CD4-positive, CD25-positive, alpha-beta regulatory T cell (primary cell): ENCODE measurements around the gene FNDC1. TPM values are rescaled to one million over a fixed set of nuclear protein-coding genes. Genes with fewer than 3 reads are reported as not detected.
A peak's percentile ranks its signal among the peaks of the same experiment; 100 is the strongest.

Source experiments
- ATAC-seq, 2 donors: fragments of 150-1000 bp; cut with Tn5 transposase; one replicate each; pipeline ENCODE4 v1.10.0; 2021; ENCODE audit warnings: low read depth in 2 of 2, moderate number of reproducible peaks in 2 of 2, moderate library complexity in 1 of 2
- DNase-seq, 3 donors: peaks; one replicate each; pipeline versions ENCODE4 v3.0.0 to v3.0.0-alpha.2; 2012 to 2022; ENCODE audit warnings: mixed read lengths in 1 of 3
- H3K27ac ChIP-seq: one replicate; pipeline ENCODE4 v1.7.0; 2013; ENCODE audit warnings: mild to moderate bottlenecking, low read length; ENCODE audit not compliant: insufficient read depth, poor library complexity, severe bottlenecking
- H3K27me3 ChIP-seq: one replicate; pipeline ENCODE4 v1.7.0; 2013; ENCODE audit warnings: low read length; ENCODE audit not compliant: control insufficient read depth, insufficient read depth
- H3K36me3 ChIP-seq: one replicate; pipeline ENCODE4 v1.7.0; 2013; ENCODE audit warnings: mild to moderate bottlenecking, low read length, moderate library complexity; ENCODE audit not compliant: control insufficient read depth, insufficient read depth
- H3K4me1 ChIP-seq: 2 replicates; pipeline ENCODE4 v1.7.0; 2013; ENCODE audit warnings: mild to moderate bottlenecking, low read length; ENCODE audit not compliant: insufficient read depth, control insufficient read depth, poor library complexity, severe bottlenecking
- H3K4me3 ChIP-seq: one replicate; pipeline ENCODE4 v1.7.0; 2013; ENCODE audit warnings: low read depth, mild to moderate bottlenecking, low read length, moderate library complexity
- H3K9me3 ChIP-seq, 2 experiments: 1 replicate in 1 of 2; 2 replicates in 1 of 2; pipeline ENCODE4 v1.7.0; 2013; ENCODE audit warnings: low read length in 2 of 2, mild to moderate bottlenecking in 1 of 2, moderate library complexity in 1 of 2; ENCODE audit not compliant: control insufficient read depth in 2 of 2
- H3K27ac Mint-ChIP-seq, 3 donors: one replicate each; pipeline ENCODE4 v1.8.0; 2020 to 2022; ENCODE audit warnings: mild to moderate bottlenecking in 3 of 3, mixed read lengths in 3 of 3, moderate library complexity in 2 of 3
- H3K27me3 Mint-ChIP-seq: one replicate; pipeline ENCODE4 v1.8.0; 2022; ENCODE audit warnings: mild to moderate bottlenecking, mixed read lengths
- H3K36me3 Mint-ChIP-seq: one replicate; pipeline ENCODE4 v1.8.0; 2020; ENCODE audit warnings: mixed read lengths
- H3K4me1 Mint-ChIP-seq, 4 donors: one replicate each; pipeline ENCODE4 v1.8.0; 2020 to 2022; ENCODE audit warnings: mixed read lengths in 4 of 4, mild to moderate bottlenecking in 1 of 4
- H3K4me3 Mint-ChIP-seq, 4 donors: one replicate each; pipeline ENCODE4 v1.8.0; 2020 to 2022; ENCODE audit warnings: mild to moderate bottlenecking in 4 of 4, mixed read lengths in 4 of 4, moderate library complexity in 3 of 4
- H3K9me3 Mint-ChIP-seq, 7 donors: one replicate each; pipeline ENCODE4 v1.8.0; 2020 to 2022; ENCODE audit warnings: mixed read lengths in 7 of 7, mild to moderate bottlenecking in 3 of 7, moderate library complexity in 2 of 7
- polyA plus RNA-seq, 4 donors: library from polyadenylated mRNA; unstranded; fragments of 300-500 nt; fragmentation: Illumina TruSeq; gene quantifications; one replicate each; pipeline ENCODE4 v1.2.3, GENCODE V29; 2021
- total RNA-seq: library from RNA; stranded (reverse); gene quantifications from one replicate; pipeline ENCODE4 v1.2.3, GENCODE V29; 2022

FNDC1 gene
- total and polyA plus RNA-seq, 5 donors from 2014 or later = 0.17 TPM; not detected in 4

DNA sequence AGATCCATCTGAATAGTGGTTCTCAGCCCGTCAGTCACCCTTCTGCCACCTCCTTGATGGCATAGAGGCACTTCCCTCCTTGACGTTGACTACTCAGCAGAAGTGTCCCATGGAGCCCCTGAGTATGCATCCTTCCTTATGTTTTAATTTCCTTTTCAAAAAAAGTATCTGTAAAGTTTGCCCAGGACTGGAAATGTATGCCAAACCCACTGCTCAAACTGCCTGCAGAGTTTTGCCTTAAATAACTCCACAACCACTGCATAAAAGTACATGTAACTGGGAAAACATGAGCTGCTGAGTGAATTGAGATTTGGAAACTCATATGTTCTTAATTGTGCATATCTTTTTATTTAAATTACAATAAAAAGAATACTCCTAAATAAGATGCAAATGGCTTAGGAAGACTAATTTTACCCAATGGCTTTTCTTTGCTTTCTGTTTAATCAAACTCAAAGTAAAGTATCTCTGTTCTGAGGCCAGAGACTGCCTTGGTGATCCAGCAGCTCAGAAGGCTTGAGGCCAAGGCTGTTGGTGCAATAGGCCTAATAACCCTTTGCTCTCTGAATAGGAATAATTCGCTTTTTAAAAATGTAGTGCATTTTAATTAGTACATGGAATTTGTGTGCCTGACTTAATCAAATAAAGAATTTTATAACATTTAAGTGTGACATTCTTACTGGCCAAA lies 90.4 kb downstream of the FNDC1 start:
- peaks cover 5% of the 10 kb centered on the region for H3K27me3 ChIP-seq
- Mint-ChIP-seq H3K27me3 (peaks cover 16% of the 10 kb centered on the region), H3K4me3 (no peak overlapping the region), H3K27ac (no peak overlapping the region), H3K36me3 (no peaks in the 10 kb centered on the region), H3K9me3 (peaks cover 0 to 4% (median 0%) of the 10 kb centered on the region in 7 donors), H3K4me1 (no peaks in the 10 kb centered on the region)
- H3K9me3 ChIP-seq = no peaks in the 10 kb centered on the region
- no peak overlapping the region for H3K27ac ChIP-seq
- ATAC-seq (no peak), DNase-seq (no peak)
- no peaks in the 10 kb centered on the region for H3K36me3 ChIP-seq
- H3K4me3 ChIP-seq = no peak overlapping the region
- H3K4me1 ChIP-seq = no peaks in the 10 kb centered on the region

DNA sequence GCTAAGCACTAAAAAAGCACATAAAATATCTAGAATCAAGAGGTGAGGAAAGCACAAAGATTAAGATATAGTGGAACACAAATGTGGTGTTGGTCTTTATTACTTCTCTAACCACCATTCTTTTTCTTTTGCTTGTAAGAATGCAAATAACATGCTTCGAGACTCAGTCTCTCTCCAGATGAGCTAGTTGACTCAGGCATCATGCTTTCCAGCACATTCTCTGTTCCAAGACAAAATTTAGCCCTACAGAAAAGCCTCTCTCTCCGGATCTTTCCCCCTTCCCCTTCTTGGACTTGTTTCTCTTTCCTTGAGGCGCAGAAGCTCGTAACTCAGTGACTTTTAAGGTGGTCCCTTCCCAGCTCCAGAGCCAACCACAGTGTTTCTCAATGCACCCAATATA lies 91.0 kb downstream of the FNDC1 start:
- H3K27me3 Mint-ChIP-seq = peaks cover 16% of the 10 kb centered on the region

DNA sequence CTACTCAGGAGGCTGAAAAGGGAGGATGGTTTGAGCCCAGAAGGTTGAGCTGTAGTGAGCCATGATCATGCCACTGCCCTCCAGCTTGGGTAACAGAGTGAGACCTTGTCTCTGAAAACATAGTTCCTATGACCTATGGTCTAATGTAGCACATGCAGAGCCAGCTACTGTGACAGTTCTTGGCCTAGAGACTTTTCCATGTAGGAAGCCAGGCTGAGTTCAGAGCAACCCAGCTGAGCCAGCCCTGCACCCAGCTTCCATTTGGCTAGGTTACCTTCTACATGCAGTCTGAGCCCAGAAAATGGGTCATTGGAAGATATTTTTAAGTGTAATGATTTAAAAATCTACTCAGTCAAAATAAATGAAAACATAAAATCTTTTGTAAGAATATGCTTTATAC lies 92.8 kb downstream of the FNDC1 start:
- Histone ChIP-seq H3K27me3 (peaks cover 5% of the 10 kb centered on the region), H3K4me3 (no peak overlapping the region), H3K36me3 (no peaks in the 10 kb centered on the region), H3K4me1 (no peaks in the 10 kb centered on the region), H3K9me3 (no peaks in the 10 kb centered on the region), H3K27ac (no peak overlapping the region)
- H3K36me3 Mint-ChIP-seq = no peaks in the 10 kb centered on the region
- DNase-seq (no peak), ATAC-seq (no peak)
- no peaks in the 10 kb centered on the region for H3K4me1 Mint-ChIP-seq
- H3K27me3 Mint-ChIP-seq = peaks cover 17% of the 10 kb centered on the region
- H3K9me3 Mint-ChIP-seq = no peaks in the 10 kb centered on the region
- no peak overlapping the region for H3K27ac Mint-ChIP-seq
- peak overlapping the region in 1 of 4 donors; percentile 15 for H3K4me3 Mint-ChIP-seq

More for the DNA sequence above, 91.0 kb downstream of the FNDC1 start:
- no peaks in the 10 kb centered on the region for H3K36me3 Mint-ChIP-seq
- Histone ChIP-seq H3K27ac (no peak overlapping the region), H3K4me1 (no peaks in the 10 kb centered on the region), H3K4me3 (no peak overlapping the region), H3K36me3 (no peaks in the 10 kb centered on the region), H3K9me3 (no peaks in the 10 kb centered on the region), H3K27me3 (peaks cover 5% of the 10 kb centered on the region)
- H3K4me1 Mint-ChIP-seq = no peaks in the 10 kb centered on the region
- no peak overlapping the region for H3K4me3 Mint-ChIP-seq
- peaks cover 0 to 4% (median 0%) of the 10 kb centered on the region in 7 donors for H3K9me3 Mint-ChIP-seq
- no peak overlapping the region for H3K27ac Mint-ChIP-seq
- DNase-seq = no peak
- no peak for ATAC-seq

DNA sequence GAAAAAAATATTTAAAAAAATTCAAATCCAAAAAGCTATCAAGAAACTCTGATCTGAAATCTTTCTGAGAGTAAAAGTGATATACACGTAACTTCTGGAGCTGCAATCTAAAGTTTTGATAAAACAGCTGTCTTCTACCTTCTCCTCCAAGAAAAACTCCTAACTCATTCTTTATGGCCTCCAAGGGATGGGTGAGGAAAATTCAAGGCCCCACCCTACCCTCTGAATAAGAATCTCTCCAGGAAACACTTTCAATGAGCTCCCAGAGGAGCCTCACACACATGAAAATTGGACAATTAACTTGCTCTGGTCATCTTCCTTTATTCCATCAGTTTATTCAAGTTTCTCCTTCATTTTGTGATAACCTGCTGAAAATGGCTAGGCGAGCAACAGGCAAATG lies 93.4 kb downstream of the FNDC1 start:
- H3K27ac ChIP-seq = no peak overlapping the region
- no peak overlapping the region for H3K27ac Mint-ChIP-seq
- no peaks in the 10 kb centered on the region for H3K36me3 ChIP-seq
- H3K4me1 Mint-ChIP-seq = no peaks in the 10 kb centered on the region
- no peak for DNase-seq
- H3K27me3 Mint-ChIP-seq = peaks cover 20% of the 10 kb centered on the region
- no peaks in the 10 kb centered on the region for H3K4me1 ChIP-seq
- peaks cover 5% of the 10 kb centered on the region for H3K27me3 ChIP-seq
- no peak overlapping the region for H3K4me3 Mint-ChIP-seq
- H3K36me3 Mint-ChIP-seq = no peaks in the 10 kb centered on the region
- no peak overlapping the region for H3K4me3 ChIP-seq
- no peaks in the 10 kb centered on the region for H3K9me3 ChIP-seq
- ATAC-seq = no peak
- H3K9me3 Mint-ChIP-seq = peaks cover 0 to 3% (median 0%) of the 10 kb centered on the region in 7 donors

DNA sequence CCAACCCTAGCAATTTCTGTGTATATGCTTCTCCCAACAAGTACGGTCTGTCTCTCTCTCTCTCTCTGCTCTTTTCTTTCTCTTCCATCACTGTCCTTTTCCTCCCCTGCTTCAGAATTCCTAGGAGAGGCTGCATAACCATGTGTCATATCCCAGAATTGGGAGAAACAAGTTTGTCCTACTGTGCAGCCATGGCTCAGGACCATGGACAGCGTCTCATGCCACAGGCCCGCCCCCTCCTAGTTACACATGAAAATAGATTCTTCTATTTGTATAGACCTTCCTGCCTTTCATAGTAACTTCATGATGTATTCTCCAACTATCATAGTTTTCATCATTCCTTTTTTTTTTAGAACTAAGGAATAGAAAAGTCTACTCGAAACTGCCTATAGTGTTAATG lies 98.0 kb downstream of the FNDC1 start:
- H3K36me3 Mint-ChIP-seq = no peaks in the 10 kb centered on the region
- DNase-seq (no peak), ATAC-seq (no peak)
- H3K4me1 ChIP-seq = no peaks in the 10 kb centered on the region
- H3K4me3 Mint-ChIP-seq = no peak overlapping the region
- no peak overlapping the region for H3K4me3 ChIP-seq
- peaks cover 9% of the 10 kb centered on the region for H3K27me3 Mint-ChIP-seq
- H3K27ac Mint-ChIP-seq = no peak overlapping the region
- H3K36me3 ChIP-seq = no peaks in the 10 kb centered on the region
- H3K4me1 Mint-ChIP-seq = no peaks in the 10 kb centered on the region
- H3K9me3 Mint-ChIP-seq = peaks cover 0 to 5% (median 0%) of the 10 kb centered on the region in 7 donors
- peaks cover 5% of the 10 kb centered on the region for H3K27me3 ChIP-seq
- H3K9me3 ChIP-seq = no peaks in the 10 kb centered on the region
- H3K27ac ChIP-seq = no peak overlapping the region

DNA sequence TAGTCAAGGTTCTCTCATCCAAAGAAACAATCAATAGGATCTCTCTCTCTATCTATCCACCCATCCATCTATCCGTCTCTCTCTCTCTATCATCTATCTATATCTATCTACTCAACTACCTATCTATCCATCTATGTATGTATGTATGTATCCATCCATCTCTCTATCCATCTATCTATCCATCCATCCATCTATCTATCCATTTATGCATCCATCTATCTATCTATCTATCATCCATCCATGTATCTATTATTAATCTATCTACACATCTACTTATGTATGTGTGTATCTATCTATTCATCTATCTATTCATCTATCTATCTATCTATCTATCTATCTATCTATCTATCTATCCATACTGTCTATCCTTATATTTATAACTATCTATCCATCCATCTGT lies 99.3 kb downstream of the FNDC1 start:
- H3K36me3 ChIP-seq = no peaks in the 10 kb centered on the region
- H3K4me3 ChIP-seq = no peak overlapping the region
- ATAC-seq = no peak
- H3K27me3 ChIP-seq = peaks cover 5% of the 10 kb centered on the region
- H3K9me3 Mint-ChIP-seq = peaks cover 0 to 5% (median 0%) of the 10 kb centered on the region in 7 donors
- H3K4me1 Mint-ChIP-seq = no peaks in the 10 kb centered on the region
- DNase-seq = no peak
- peaks cover 5% of the 10 kb centered on the region for H3K27me3 Mint-ChIP-seq
- no peak overlapping the region for H3K4me3 Mint-ChIP-seq
- H3K27ac Mint-ChIP-seq = no peak overlapping the region
- no peaks in the 10 kb centered on the region for H3K9me3 ChIP-seq
- H3K36me3 Mint-ChIP-seq = no peaks in the 10 kb centered on the region
- no peak overlapping the region for H3K27ac ChIP-seq
- H3K4me1 ChIP-seq = no peaks in the 10 kb centered on the region

DNA sequence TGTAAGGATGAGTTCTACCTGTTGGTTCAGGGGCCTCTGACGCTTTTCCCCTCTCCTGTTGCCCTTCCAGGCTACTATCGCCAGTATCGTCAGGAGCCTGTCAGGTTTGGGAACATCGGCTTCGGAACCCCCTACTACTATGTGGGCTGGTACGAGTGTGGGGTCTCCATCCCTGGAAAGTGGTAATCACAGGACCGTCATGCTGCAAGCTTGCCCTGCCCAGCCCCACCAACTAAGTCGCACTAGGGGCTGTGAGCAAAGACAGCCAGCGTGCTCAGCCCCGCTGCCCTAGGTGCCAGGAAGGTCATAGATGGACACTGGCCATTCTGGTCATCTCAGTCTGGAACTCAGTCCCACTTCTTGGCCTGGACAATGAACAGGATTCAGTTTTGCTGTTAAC lies 102.1 kb downstream of the FNDC1 start:
- no peak overlapping the region for H3K27ac Mint-ChIP-seq
- H3K9me3 Mint-ChIP-seq = peaks cover 0 to 5% (median 0%) of the 10 kb centered on the region in 7 donors
- no peaks in the 10 kb centered on the region for H3K4me1 Mint-ChIP-seq
- H3K4me1 ChIP-seq = no peaks in the 10 kb centered on the region
- no peaks in the 10 kb centered on the region for H3K36me3 Mint-ChIP-seq
- no peaks in the 10 kb centered on the region for H3K9me3 ChIP-seq
- peaks cover 5% of the 10 kb centered on the region for H3K27me3 Mint-ChIP-seq
- H3K27me3 ChIP-seq = peaks cover 3% of the 10 kb centered on the region
- no peak for ATAC-seq
- no peak overlapping the region for H3K4me3 ChIP-seq
- no peak overlapping the region for H3K27ac ChIP-seq
- no peak for DNase-seq
- H3K36me3 ChIP-seq = no peaks in the 10 kb centered on the region
- H3K4me3 Mint-ChIP-seq = no peak overlapping the region

DNA sequence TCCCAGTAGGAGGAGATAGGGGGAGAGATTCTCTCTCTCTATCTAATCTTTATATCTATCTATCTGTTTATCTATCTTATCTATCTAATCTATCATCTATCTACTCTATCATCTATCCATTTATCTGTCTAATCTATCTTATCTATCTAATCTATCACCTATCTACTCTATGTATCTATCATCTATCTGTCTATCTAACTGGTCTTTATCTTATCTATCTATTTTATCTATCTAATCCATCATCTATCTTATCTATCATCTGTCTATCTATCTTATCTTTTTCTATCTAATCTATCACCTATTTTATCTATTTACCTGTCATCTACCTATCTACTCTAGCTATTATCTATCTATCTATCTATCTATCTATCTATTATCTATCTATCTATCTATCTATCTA lies 109.4 kb downstream of the FNDC1 start:
- no peaks in the 10 kb centered on the region for H3K4me1 ChIP-seq
- ATAC-seq = no peak
- no peak overlapping the region for H3K4me3 Mint-ChIP-seq
- no peaks in the 10 kb centered on the region for H3K9me3 Mint-ChIP-seq
- no peak overlapping the region for H3K27ac ChIP-seq
- H3K27me3 ChIP-seq = no peaks in the 10 kb centered on the region
- no peaks in the 10 kb centered on the region for H3K9me3 ChIP-seq
- H3K27me3 Mint-ChIP-seq = peaks cover 12% of the 10 kb centered on the region
- H3K36me3 ChIP-seq = no peaks in the 10 kb centered on the region
- H3K4me3 ChIP-seq = no peak overlapping the region
- no peaks in the 10 kb centered on the region for H3K4me1 Mint-ChIP-seq
- H3K27ac Mint-ChIP-seq = no peak overlapping the region
- no peaks in the 10 kb centered on the region for H3K36me3 Mint-ChIP-seq
- DNase-seq = no peak
